Spleen (tissue), 7 donors: Measurements from ENCODE around the gene BNC2.

Experiments used
- POLR2A ChIP-seq, 3 donors: fragments of 450-650 bp; IDR thresholded peaks; one replicate each; pipeline ENCODE4 v1.5.1; 2017; ENCODE audit warnings: antibody characterized with exemption in 3 of 3, mild to moderate bottlenecking in 1 of 3
- TF ChIP-seq, protein P1 (sequence below), 11 experiments: fragments of 200-600 bp in 7 of 11; fragments of 450-650 bp in 4 of 11; sonication (generic) in 4 of 11; IDR thresholded peaks in 8 of 11; conservative IDR thresholded peaks in 3 of 11; 1 replicate in 7 of 11; 2 replicates in 4 of 11; pipeline versions ENCODE4 v1.4.0 to v1.8.0; 2016 to 2021; ENCODE audit warnings: antibody characterized with exemption in 11 of 11, inconsistent platforms in 4 of 11, mild to moderate bottlenecking in 1 of 11
- donor health status: DM: no; HTN: no; CAD: no; lungs with moderate emphysema.
- donor health status: DM: no; HTN: no; CAD: no.
- donor health status: DM: no; HTN: no; CAD: no.

DNA sequence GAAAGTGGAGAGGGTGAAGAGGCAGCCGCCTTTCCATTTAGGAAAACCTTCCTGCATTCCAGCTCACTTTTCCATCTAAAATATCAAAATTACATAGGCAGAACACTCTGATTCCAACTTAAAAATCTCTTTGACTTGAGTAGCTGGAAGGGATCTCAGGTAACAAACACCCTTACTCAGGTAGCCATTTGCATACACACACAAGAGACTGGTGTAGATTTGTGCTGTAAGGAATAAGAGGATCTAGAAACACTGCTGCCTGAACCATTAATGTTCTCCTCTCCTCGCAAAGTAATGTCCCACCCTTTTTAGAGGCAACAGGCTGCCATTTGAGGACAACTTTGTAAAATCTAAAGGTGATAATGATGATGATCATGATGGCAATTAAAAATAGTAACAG lies 53.5 kb downstream of the BNC2 start:
- TF ChIP-seq, protein P1, sequence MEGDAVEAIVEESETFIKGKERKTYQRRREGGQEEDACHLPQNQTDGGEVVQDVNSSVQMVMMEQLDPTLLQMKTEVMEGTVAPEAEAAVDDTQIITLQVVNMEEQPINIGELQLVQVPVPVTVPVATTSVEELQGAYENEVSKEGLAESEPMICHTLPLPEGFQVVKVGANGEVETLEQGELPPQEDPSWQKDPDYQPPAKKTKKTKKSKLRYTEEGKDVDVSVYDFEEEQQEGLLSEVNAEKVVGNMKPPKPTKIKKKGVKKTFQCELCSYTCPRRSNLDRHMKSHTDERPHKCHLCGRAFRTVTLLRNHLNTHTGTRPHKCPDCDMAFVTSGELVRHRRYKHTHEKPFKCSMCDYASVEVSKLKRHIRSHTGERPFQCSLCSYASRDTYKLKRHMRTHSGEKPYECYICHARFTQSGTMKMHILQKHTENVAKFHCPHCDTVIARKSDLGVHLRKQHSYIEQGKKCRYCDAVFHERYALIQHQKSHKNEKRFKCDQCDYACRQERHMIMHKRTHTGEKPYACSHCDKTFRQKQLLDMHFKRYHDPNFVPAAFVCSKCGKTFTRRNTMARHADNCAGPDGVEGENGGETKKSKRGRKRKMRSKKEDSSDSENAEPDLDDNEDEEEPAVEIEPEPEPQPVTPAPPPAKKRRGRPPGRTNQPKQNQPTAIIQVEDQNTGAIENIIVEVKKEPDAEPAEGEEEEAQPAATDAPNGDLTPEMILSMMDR (IDR thresholded peaks at IDR 0.05 in 8 of 11, conservative IDR thresholded peaks at IDR 0.05 in 3 of 11), result no peak
- TF ChIP-seq POLR2A (IDR thresholded peaks at IDR 0.05), result no peak
